H9 (cell line): ENCODE data around the gene PKP1. TPM values are rescaled to one million over a fixed set of nuclear protein-coding genes. Genes with fewer than 3 reads are reported as not detected.

Source experiments
- DNase-seq: peaks from one replicate; pipeline ENCODE4 v3.0.0-alpha.2; 2017
- H2AFZ ChIP-seq: one replicate; pipeline ENCODE4 v1.6.1; 2013; ENCODE audit warnings: mild to moderate bottlenecking, low read length, control low read depth, moderate library complexity
- H2AK5ac ChIP-seq: 2 replicates; pipeline ENCODE4 v1.6.1; 2013; ENCODE audit warnings: low read length, control low read depth, mixed read lengths; ENCODE audit not compliant: insufficient read length
- H2BK120ac ChIP-seq: one replicate; pipeline ENCODE4 v1.6.1; 2013; ENCODE audit warnings: low read depth, mild to moderate bottlenecking, low read length, control low read depth, inconsistent platforms; ENCODE audit not compliant: poor library complexity, severe bottlenecking
- H2BK12ac ChIP-seq: 2 replicates; pipeline ENCODE4 v1.6.1; 2013; ENCODE audit warnings: low read length, control low read depth, mixed read lengths, low read depth; ENCODE audit not compliant: insufficient read length
- H2BK15ac ChIP-seq: 2 replicates; pipeline ENCODE4 v1.6.1; 2013; ENCODE audit warnings: low read depth, low read length, control low read depth
- H2BK20ac ChIP-seq: one replicate; pipeline ENCODE4 v1.6.1; 2013; ENCODE audit warnings: low read depth, mild to moderate bottlenecking, low read length, control low read depth, inconsistent platforms; ENCODE audit not compliant: poor library complexity, severe bottlenecking
- H2BK5ac ChIP-seq: 2 replicates; pipeline ENCODE4 v1.6.1; 2013; ENCODE audit warnings: low read length, control low read depth, mixed read lengths; ENCODE audit not compliant: insufficient read length
- H3K14ac ChIP-seq: 2 replicates; pipeline ENCODE4 v1.6.1; 2013; ENCODE audit warnings: low read length, control low read depth; ENCODE audit not compliant: insufficient read depth
- H3K18ac ChIP-seq: 2 replicates; pipeline ENCODE4 v1.6.1; 2013; ENCODE audit warnings: low read depth, mild to moderate bottlenecking, mixed read lengths, low read length, control low read depth; ENCODE audit not compliant: insufficient read length
- H3K23ac ChIP-seq: 2 replicates; pipeline ENCODE4 v1.6.1; 2013; ENCODE audit warnings: low read length, control low read depth, mixed read lengths, low read depth; ENCODE audit not compliant: insufficient read length
- H3K23me2 ChIP-seq: 2 replicates; pipeline ENCODE4 v1.6.1; 2013; ENCODE audit warnings: low read depth, mild to moderate bottlenecking, mixed read lengths, low read length, control low read depth; ENCODE audit not compliant: insufficient read length, poor library complexity, severe bottlenecking
- H3K27ac ChIP-seq: 2 replicates; pipeline ENCODE4 v1.5.1; 2013; ENCODE audit warnings: low read length, control low read depth, mixed read lengths, low read depth; ENCODE audit not compliant: insufficient read length
- H3K27me3 ChIP-seq: 2 replicates; pipeline ENCODE4 v1.6.1; 2013; ENCODE audit warnings: low read length, control low read depth, inconsistent platforms; ENCODE audit not compliant: insufficient read depth
- H3K4ac ChIP-seq: 2 replicates; pipeline ENCODE4 v1.6.1; 2013; ENCODE audit warnings: low read depth, mild to moderate bottlenecking, control low read depth, inconsistent platforms, low read length, moderate library complexity
- H3K4me1 ChIP-seq: 2 replicates; pipeline ENCODE4 v1.6.1; 2013; ENCODE audit warnings: low read length, control low read depth, inconsistent platforms; ENCODE audit not compliant: insufficient read depth
- H3K4me2 ChIP-seq: 2 replicates; pipeline ENCODE4 v1.6.1; 2013; ENCODE audit warnings: low read length, control low read depth, mixed read lengths; ENCODE audit not compliant: insufficient read length, insufficient read depth
- H3K56ac ChIP-seq: 2 replicates; pipeline ENCODE4 v1.6.1; 2013; ENCODE audit warnings: low read depth, mild to moderate bottlenecking, mixed read lengths, low read length, control low read depth; ENCODE audit not compliant: insufficient read length
- H3K79me1 ChIP-seq: 2 replicates; pipeline ENCODE4 v1.6.1; 2013; ENCODE audit warnings: low read depth, mild to moderate bottlenecking, moderate library complexity, low read length, control low read depth, inconsistent platforms; ENCODE audit not compliant: insufficient read depth, poor library complexity, severe bottlenecking
- H3K79me2 ChIP-seq: 2 replicates; pipeline ENCODE4 v1.6.1; 2013; ENCODE audit warnings: low read length, control low read depth, inconsistent platforms; ENCODE audit not compliant: insufficient read depth
- H3K9ac ChIP-seq: 2 replicates; pipeline ENCODE4 v1.6.1; 2013; ENCODE audit warnings: low read length, control low read depth, mixed read lengths; ENCODE audit not compliant: insufficient read length; ENCODE audit errors: extremely low read depth
- H3K9me3 ChIP-seq: one replicate; pipeline ENCODE4 v1.6.1; 2013; ENCODE audit warnings: low read depth, low read length, inconsistent platforms; ENCODE audit not compliant: control insufficient read depth
- H3T11ph ChIP-seq: one replicate; pipeline ENCODE4 v1.6.1; 2013; ENCODE audit warnings: mild to moderate bottlenecking, low read length, control low read depth, inconsistent platforms
- H4K20me1 ChIP-seq: one replicate; pipeline ENCODE4 v1.6.1; 2013; ENCODE audit not compliant: control insufficient read depth, insufficient read length, insufficient read depth
- H4K5ac ChIP-seq: 2 replicates; pipeline ENCODE4 v1.6.1; 2013; ENCODE audit warnings: low read depth, mild to moderate bottlenecking, mixed read lengths, low read length, control low read depth; ENCODE audit not compliant: insufficient read length
- H4K8ac ChIP-seq: replicated peaks from 2 replicates; pipeline ENCODE4 v1.6.1; 2013; ENCODE audit warnings: low read length, control low read depth, mixed read lengths, low read depth; ENCODE audit not compliant: insufficient read length
- H4K91ac ChIP-seq: 2 replicates; pipeline ENCODE4 v1.6.1; 2013; ENCODE audit warnings: low read depth, mild to moderate bottlenecking, moderate library complexity, mixed read lengths, low read length, control low read depth; ENCODE audit not compliant: insufficient read length
- H3K27ac Mint-ChIP-seq, 3 experiments: 2 replicates in 2 of 3; 3 replicates in 1 of 3; pipeline ENCODE4 v1.8.0; 2020 to 2021; ENCODE audit warnings: mixed read lengths in 3 of 3, mild to moderate bottlenecking in 1 of 3, moderate library complexity in 1 of 3
- H3K27me3 Mint-ChIP-seq: 2 replicates; pipeline ENCODE4 v1.8.0; 2021; ENCODE audit warnings: low read depth, mild to moderate bottlenecking, moderate library complexity, mixed read lengths
- H3K36me3 Mint-ChIP-seq, 3 experiments: 2 replicates in 2 of 3; 3 replicates in 1 of 3; pipeline ENCODE4 v1.8.0; 2020 to 2021; ENCODE audit warnings: low read depth in 3 of 3, mixed read lengths in 3 of 3; ENCODE audit not compliant: insufficient read depth in 1 of 3
- H3K4me1 Mint-ChIP-seq, 2 experiments: 2 replicates each; pipeline ENCODE4 v1.8.0; 2020; ENCODE audit warnings: mixed read lengths in 2 of 2
- H3K4me3 Mint-ChIP-seq, 2 experiments: 2 replicates in 1 of 2; 3 replicates in 1 of 2; pipeline ENCODE4 v1.8.0; 2020 to 2021; ENCODE audit warnings: mild to moderate bottlenecking in 2 of 2, mixed read lengths in 2 of 2, moderate library complexity in 1 of 2
- H3K9me3 Mint-ChIP-seq, 2 experiments: 2 replicates in 1 of 2; 3 replicates in 1 of 2; pipeline ENCODE4 v1.8.0; 2020; ENCODE audit warnings: mild to moderate bottlenecking in 2 of 2, mixed read lengths in 2 of 2, moderate library complexity in 1 of 2
- WGBS: extraction: QIAGEN DNeasy Blood & Tissue Kit; methylation state at CpG from one replicate; pipeline ENCODE4 v1.1.7; 2013; ENCODE audit warnings: missing lambda C conversion rate, low lambda C conversion rate, mixed read lengths; ENCODE audit not compliant: insufficient read length; ENCODE audit errors: extremely low coverage; 5-methylcytosine and 5-hydroxymethylcytosine counted together
- total RNA-seq: library from RNA; stranded (reverse); gene quantifications from 2 replicates; pipeline ENCODE4 v1.2.1, GENCODE V29; 2021
- TF ChIP-seq, protein P1 (sequence below): fragments of 200-600 bp; sonication (generic); conservative IDR thresholded peaks from 3 replicates; pipeline ENCODE4 v1.8.0; 2021; ENCODE audit warnings: antibody characterized with exemption, mild to moderate bottlenecking

Gene PKP1
- total RNA-seq, 1 experiment from 2014 or later = 0.09 TPM

GRCh38 chr1:201252944-201253371, 30.3 kb upstream of the PKP1 start:
- H2BK20ac ChIP-seq = no peak overlapping the region
- H3K4me2 ChIP-seq = no peak overlapping the region
- H3K27me3 Mint-ChIP-seq = peaks cover 3% of the 10 kb centered on the region
- no peaks in the 10 kb centered on the region for H3K4me1 ChIP-seq
- no peak overlapping the region for H3K27ac ChIP-seq
- no peak overlapping the region for H4K5ac ChIP-seq
- DNase-seq = no peak
- no peak overlapping the region for H2BK120ac ChIP-seq
- H3K27me3 ChIP-seq = no peaks in the 10 kb centered on the region
- no peaks in the 10 kb centered on the region for H3K4me1 Mint-ChIP-seq
- no peak overlapping the region for H2AFZ ChIP-seq
- peaks cover 4% of the 10 kb centered on the region for H4K20me1 ChIP-seq
- no peak overlapping the region for H2BK12ac ChIP-seq
- no peak overlapping the region for H3K27ac Mint-ChIP-seq
- no peaks in the 10 kb centered on the region for H3K36me3 Mint-ChIP-seq
- H3K14ac ChIP-seq = no peak overlapping the region; the same call in 1 of the 2 replicates
- H3K79me1 ChIP-seq = no peaks in the 10 kb centered on the region
- no peak overlapping the region for H3K56ac ChIP-seq
- H3K4ac ChIP-seq = no peak overlapping the region
- WGBS = no CpG with 5 or more reads among the region's 6 CpGs
- no peak overlapping the region for H4K8ac ChIP-seq
- TF ChIP-seq, protein P1, sequence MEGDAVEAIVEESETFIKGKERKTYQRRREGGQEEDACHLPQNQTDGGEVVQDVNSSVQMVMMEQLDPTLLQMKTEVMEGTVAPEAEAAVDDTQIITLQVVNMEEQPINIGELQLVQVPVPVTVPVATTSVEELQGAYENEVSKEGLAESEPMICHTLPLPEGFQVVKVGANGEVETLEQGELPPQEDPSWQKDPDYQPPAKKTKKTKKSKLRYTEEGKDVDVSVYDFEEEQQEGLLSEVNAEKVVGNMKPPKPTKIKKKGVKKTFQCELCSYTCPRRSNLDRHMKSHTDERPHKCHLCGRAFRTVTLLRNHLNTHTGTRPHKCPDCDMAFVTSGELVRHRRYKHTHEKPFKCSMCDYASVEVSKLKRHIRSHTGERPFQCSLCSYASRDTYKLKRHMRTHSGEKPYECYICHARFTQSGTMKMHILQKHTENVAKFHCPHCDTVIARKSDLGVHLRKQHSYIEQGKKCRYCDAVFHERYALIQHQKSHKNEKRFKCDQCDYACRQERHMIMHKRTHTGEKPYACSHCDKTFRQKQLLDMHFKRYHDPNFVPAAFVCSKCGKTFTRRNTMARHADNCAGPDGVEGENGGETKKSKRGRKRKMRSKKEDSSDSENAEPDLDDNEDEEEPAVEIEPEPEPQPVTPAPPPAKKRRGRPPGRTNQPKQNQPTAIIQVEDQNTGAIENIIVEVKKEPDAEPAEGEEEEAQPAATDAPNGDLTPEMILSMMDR = no peak
- no peak overlapping the region for H3K23ac ChIP-seq
- H3K79me2 ChIP-seq = no peaks in the 10 kb centered on the region
- H3K4me3 Mint-ChIP-seq = no peak overlapping the region
- no peak overlapping the region for H4K91ac ChIP-seq
- H2BK5ac ChIP-seq = no peak overlapping the region
- no peaks in the 10 kb centered on the region for H3K9me3 Mint-ChIP-seq
- no peaks in the 10 kb centered on the region for H3K9me3 ChIP-seq
- H3K23me2 ChIP-seq = no peaks in the 10 kb centered on the region
- H3T11ph ChIP-seq = no peak overlapping the region
- H3K9ac ChIP-seq = no peak overlapping the region
- H2AK5ac ChIP-seq = no peak overlapping the region
- no peak overlapping the region for H3K18ac ChIP-seq
- H2BK15ac ChIP-seq = no peak overlapping the region
